ENCODE measurements around the gene NFIA. TPM values are rescaled to one million over a fixed set of nuclear protein-coding genes. Genes with fewer than 3 reads are reported as not detected.

Gene NFIA
- total RNA-seq, 1 experiment from 2014 or later, result 0.35 TPM

- H2BK20ac ChIP-seq (ENCODE audit: low read depth, low read length, poor library complexity, severe bottlenecking), result no peak overlapping the region
- H3K79me1 ChIP-seq (ENCODE audit: insufficient read depth, low read depth, low read length, poor library complexity, severe bottlenecking), result no peaks in the 10 kb centered on the region
- H3K14ac ChIP-seq (ENCODE audit: insufficient read depth, low read length), result no peak overlapping the region
- H2BK5ac ChIP-seq (ENCODE audit: insufficient read length, low read length), result no peak overlapping the region
- H4K20me1 ChIP-seq (ENCODE audit: control insufficient read depth, insufficient read depth, insufficient read length), result no peaks in the 10 kb centered on the region
- H3K79me2 ChIP-seq (ENCODE audit: insufficient read depth, low read length), result no peaks in the 10 kb centered on the region
- peaks cover 15 to 22% of the 10 kb centered on the region in 2 experiments for H3K4me1 Mint-ChIP-seq
- H3K27me3 ChIP-seq (ENCODE audit: insufficient read depth, low read length), result no peaks in the 10 kb centered on the region
- TF ChIP-seq, protein P1, sequence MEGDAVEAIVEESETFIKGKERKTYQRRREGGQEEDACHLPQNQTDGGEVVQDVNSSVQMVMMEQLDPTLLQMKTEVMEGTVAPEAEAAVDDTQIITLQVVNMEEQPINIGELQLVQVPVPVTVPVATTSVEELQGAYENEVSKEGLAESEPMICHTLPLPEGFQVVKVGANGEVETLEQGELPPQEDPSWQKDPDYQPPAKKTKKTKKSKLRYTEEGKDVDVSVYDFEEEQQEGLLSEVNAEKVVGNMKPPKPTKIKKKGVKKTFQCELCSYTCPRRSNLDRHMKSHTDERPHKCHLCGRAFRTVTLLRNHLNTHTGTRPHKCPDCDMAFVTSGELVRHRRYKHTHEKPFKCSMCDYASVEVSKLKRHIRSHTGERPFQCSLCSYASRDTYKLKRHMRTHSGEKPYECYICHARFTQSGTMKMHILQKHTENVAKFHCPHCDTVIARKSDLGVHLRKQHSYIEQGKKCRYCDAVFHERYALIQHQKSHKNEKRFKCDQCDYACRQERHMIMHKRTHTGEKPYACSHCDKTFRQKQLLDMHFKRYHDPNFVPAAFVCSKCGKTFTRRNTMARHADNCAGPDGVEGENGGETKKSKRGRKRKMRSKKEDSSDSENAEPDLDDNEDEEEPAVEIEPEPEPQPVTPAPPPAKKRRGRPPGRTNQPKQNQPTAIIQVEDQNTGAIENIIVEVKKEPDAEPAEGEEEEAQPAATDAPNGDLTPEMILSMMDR (conservative IDR thresholded peaks at IDR 0.05), result no peak
- no peak overlapping the region for H4K91ac ChIP-seq (ENCODE audit: insufficient read length, low read depth, low read length)
- H3K18ac ChIP-seq (ENCODE audit: insufficient read length, low read depth, low read length), result no peak overlapping the region
- H3K9ac ChIP-seq (ENCODE audit: extremely low read depth, insufficient read length, low read length), result no peak overlapping the region
- no peak overlapping the region for H3K56ac ChIP-seq (ENCODE audit: insufficient read length, low read depth, low read length)
- no peak overlapping the region for H3K27ac Mint-ChIP-seq
- H2BK120ac ChIP-seq (ENCODE audit: low read depth, low read length, poor library complexity, severe bottlenecking), result no peak overlapping the region
- H4K8ac ChIP-seq (replicated peaks; ENCODE audit: insufficient read length, low read depth, low read length), result no peak overlapping the region
- H3K4me2 ChIP-seq (ENCODE audit: insufficient read depth, insufficient read length, low read length), result no peak overlapping the region
- H3K36me3 Mint-ChIP-seq (ENCODE audit: insufficient read depth in 1 of 3, low read depth in 3 of 3), result no peaks in the 10 kb centered on the region
- no peak overlapping the region for H4K5ac ChIP-seq (ENCODE audit: insufficient read length, low read depth, low read length)
- H2AFZ ChIP-seq (ENCODE audit: low read length), result no peak overlapping the region
- H3K4me1 ChIP-seq (ENCODE audit: insufficient read depth, low read length), result no peaks in the 10 kb centered on the region
- H3K4ac ChIP-seq (ENCODE audit: low read depth, low read length), result no peak overlapping the region
- no peak overlapping the region for H3K27ac ChIP-seq (ENCODE audit: insufficient read length, low read depth, low read length)
- H3K9me3 ChIP-seq (ENCODE audit: control insufficient read depth, low read depth, low read length), result no peaks in the 10 kb centered on the region
- H3K23ac ChIP-seq (ENCODE audit: insufficient read length, low read depth, low read length), result no peak overlapping the region
- H2BK12ac ChIP-seq (ENCODE audit: insufficient read length, low read depth, low read length), result no peak overlapping the region
- H2AK5ac ChIP-seq (ENCODE audit: insufficient read length, low read length), result no peak overlapping the region
- no peak overlapping the region for H2BK15ac ChIP-seq (ENCODE audit: low read depth, low read length)
- no peaks in the 10 kb centered on the region for H3K27me3 Mint-ChIP-seq (ENCODE audit: low read depth)
- H3K4me3 Mint-ChIP-seq, result no peak overlapping the region
- no peaks in the 10 kb centered on the region for H3K23me2 ChIP-seq (ENCODE audit: insufficient read length, low read depth, low read length, poor library complexity, severe bottlenecking)
- no CpG with 5 or more reads among the region's 3 CpGs for WGBS (ENCODE audit: extremely low coverage, insufficient read length, low lambda C conversion rate)
- H3T11ph ChIP-seq (ENCODE audit: low read length), result no peak overlapping the region
- H3K9me3 Mint-ChIP-seq, result no peaks in the 10 kb centered on the region
- DNase-seq, result no peak
Measured at GRCh38 chr1:61276246-61276645, 193.9 kb downstream of the NFIA start.

Data from H9 (cell line).